Neural progenitor cell (in vitro differentiated cells): ENCODE data around the gene MYH9.

Experiments
- CTCF ChIP-seq: fragments of 200-600 bp; sonication (generic); IDR thresholded peaks from 2 replicates; pipeline ENCODE4 v1.5.1; 2017; ENCODE audit warnings: antibody characterized with exemption, mild to moderate bottlenecking
- EZH2 ChIP-seq: fragments of 200-600 bp; sonication (generic); IDR thresholded peaks from 2 replicates; pipeline ENCODE4 v1.6.1; 2017; ENCODE audit warnings: antibody characterized with exemption, mild to moderate bottlenecking, moderate library complexity
- EZH2phosphoT487 ChIP-seq: fragments of 200-600 bp; sonication (generic); IDR thresholded peaks from 2 replicates; pipeline ENCODE4 v1.6.1; 2017; ENCODE audit warnings: antibody characterized with exemption

GRCh38 chr22:36279219-36279666 is 108.5 kb downstream of the MYH9 start:
- TF ChIP-seq CTCF (no peak), EZH2phosphoT487 (no peak), EZH2 (no peak)
